ENCODE data around the gene GFAP.
"Not testable (repeated sequence)": the region's sequence is repeated elsewhere in the genome, so short reads cannot be mapped to it uniquely, and the experiment has no call there.

GFAP gene

GRCh38 chr17:44915321-44915726 lies at the start of gene GFAP:
GFAP (minus strand) TSS chr17:44915500; CDS start chr17:44915486, 14 bp downstream.
- DNase-seq = no peak

GRCh38 chr17:44961921-44962350 lies 46.6 kb upstream of the GFAP start:
- peak; percentile 24 for DNase-seq

GRCh38 chr17:44960691-44961090 lies 45.4 kb upstream of the GFAP start:
- DNase-seq = no peak

- DNase-seq = no peak
Observed at GRCh38 chr17:44959821-44960531, 44.7 kb upstream of the GFAP start.

- DNase-seq = no peak
Observed at GRCh38 chr17:44956998-44957981, 42.0 kb upstream of the GFAP start.

- DNase-seq = no peak
Observed at GRCh38 chr17:44955674-44956425, 40.5 kb upstream of the GFAP start.

GRCh38 chr17:44952946-44953475 lies 37.7 kb upstream of the GFAP start:
- DNase-seq = no peak

- DNase-seq = no peak
Observed at GRCh38 chr17:44948315-44948795, 33.1 kb upstream of the GFAP start.

- peak; percentile 96 for DNase-seq
Observed at GRCh38 chr17:44947461-44948314, 32.4 kb upstream of the GFAP start, which contains the start of gene KIF18B. KIF18B (minus strand) TSS chr17:44947773; CDS start chr17:44936344, 11,429 bp downstream.

- not testable (repeated sequence) for DNase-seq
Observed at GRCh38 chr17:44945652-44946051, 30.4 kb upstream of the GFAP start.

GRCh38 chr17:44942456-44942855 lies 27.2 kb upstream of the GFAP start:
- DNase-seq = no peak

GRCh38 chr17:44941712-44942331 lies 26.5 kb upstream of the GFAP start:
- DNase-seq = no peak

GRCh38 chr17:44940768-44941167 lies 25.5 kb upstream of the GFAP start:
- DNase-seq = no peak

GRCh38 chr17:44940317-44940716 lies 25.0 kb upstream of the GFAP start:
- no peak for DNase-seq

- no peak for DNase-seq
Observed at GRCh38 chr17:44935116-44935515, 19.8 kb upstream of the GFAP start.

GRCh38 chr17:44934745-44935105 lies 19.4 kb upstream of the GFAP start:
- DNase-seq = no peak

- DNase-seq = no peak
Observed at GRCh38 chr17:44933824-44934744, 18.8 kb upstream of the GFAP start.

- peak; percentile 66 for DNase-seq
Observed at GRCh38 chr17:44932787-44933097, 17.4 kb upstream of the GFAP start.

- no peak for DNase-seq
Observed at GRCh38 chr17:44932096-44932786, 16.9 kb upstream of the GFAP start.

GRCh38 chr17:44931376-44931775 lies 16.1 kb upstream of the GFAP start:
- DNase-seq = no peak
